ENCODE measurements around the gene SATB1.

DNA sequence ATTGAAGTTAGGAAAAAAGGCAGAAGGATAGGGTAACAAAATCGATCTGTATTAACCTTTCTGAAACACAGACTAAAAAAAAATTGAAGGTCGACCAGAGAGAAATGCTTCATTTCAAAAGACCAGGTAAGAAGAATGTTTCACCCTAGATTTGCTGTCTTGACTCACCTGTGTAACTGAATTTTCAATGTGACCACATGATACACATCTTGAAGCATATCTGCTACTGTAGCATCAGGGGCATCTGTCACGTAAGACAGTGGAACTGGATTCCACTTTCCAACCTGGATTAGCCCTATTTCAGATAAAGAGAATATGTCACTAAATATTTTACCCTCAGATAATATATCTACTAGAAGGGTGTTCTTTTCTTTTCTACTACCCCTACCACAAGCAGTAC is 9.3 kb downstream of the SATB1 start:
- TF ChIP-seq, protein P1, sequence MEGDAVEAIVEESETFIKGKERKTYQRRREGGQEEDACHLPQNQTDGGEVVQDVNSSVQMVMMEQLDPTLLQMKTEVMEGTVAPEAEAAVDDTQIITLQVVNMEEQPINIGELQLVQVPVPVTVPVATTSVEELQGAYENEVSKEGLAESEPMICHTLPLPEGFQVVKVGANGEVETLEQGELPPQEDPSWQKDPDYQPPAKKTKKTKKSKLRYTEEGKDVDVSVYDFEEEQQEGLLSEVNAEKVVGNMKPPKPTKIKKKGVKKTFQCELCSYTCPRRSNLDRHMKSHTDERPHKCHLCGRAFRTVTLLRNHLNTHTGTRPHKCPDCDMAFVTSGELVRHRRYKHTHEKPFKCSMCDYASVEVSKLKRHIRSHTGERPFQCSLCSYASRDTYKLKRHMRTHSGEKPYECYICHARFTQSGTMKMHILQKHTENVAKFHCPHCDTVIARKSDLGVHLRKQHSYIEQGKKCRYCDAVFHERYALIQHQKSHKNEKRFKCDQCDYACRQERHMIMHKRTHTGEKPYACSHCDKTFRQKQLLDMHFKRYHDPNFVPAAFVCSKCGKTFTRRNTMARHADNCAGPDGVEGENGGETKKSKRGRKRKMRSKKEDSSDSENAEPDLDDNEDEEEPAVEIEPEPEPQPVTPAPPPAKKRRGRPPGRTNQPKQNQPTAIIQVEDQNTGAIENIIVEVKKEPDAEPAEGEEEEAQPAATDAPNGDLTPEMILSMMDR (conservative IDR thresholded peaks at IDR 0.05; ENCODE audit: low read depth, low read length): no peak
- TF ChIP-seq, protein P2, sequence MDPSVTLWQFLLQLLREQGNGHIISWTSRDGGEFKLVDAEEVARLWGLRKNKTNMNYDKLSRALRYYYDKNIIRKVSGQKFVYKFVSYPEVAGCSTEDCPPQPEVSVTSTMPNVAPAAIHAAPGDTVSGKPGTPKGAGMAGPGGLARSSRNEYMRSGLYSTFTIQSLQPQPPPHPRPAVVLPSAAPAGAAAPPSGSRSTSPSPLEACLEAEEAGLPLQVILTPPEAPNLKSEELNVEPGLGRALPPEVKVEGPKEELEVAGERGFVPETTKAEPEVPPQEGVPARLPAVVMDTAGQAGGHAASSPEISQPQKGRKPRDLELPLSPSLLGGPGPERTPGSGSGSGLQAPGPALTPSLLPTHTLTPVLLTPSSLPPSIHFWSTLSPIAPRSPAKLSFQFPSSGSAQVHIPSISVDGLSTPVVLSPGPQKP (IDR thresholded peaks at IDR 0.05; ENCODE audit: borderline replicate concordance, low read depth, low read length): no peak
- TF ChIP-seq RAD21 (IDR thresholded peaks at IDR 0.05; ENCODE audit: low read length) (no peak), POLR2A (IDR thresholded peaks at IDR 0.05; ENCODE audit: low read depth, low read length) (no peak), CHD1 (IDR thresholded peaks at IDR 0.05; ENCODE audit: low read depth, low read length) (no peak), BHLHE40 (IDR thresholded peaks at IDR 0.05; ENCODE audit: low read depth, low read length) (no peak), MXI1 (IDR thresholded peaks at IDR 0.05; ENCODE audit: borderline replicate concordance, low read depth, low read length) (no peak), MAZ (IDR thresholded peaks at IDR 0.05; ENCODE audit: borderline replicate concordance, low read depth, low read length) (no peak), MAFK (IDR thresholded peaks at IDR 0.05; ENCODE audit: low read depth, low read length) (no peak), RCOR1 (IDR thresholded peaks at IDR 0.05; ENCODE audit: insufficient replicate concordance, low read length) (no peak), NFE2L2 (IDR thresholded peaks at IDR 0.05; ENCODE audit: low read depth, low read length) (no peak), RFX5 (IDR thresholded peaks at IDR 0.05; ENCODE audit: low read depth, low read length) (no peak)
- TF ChIP-seq, protein P3, sequence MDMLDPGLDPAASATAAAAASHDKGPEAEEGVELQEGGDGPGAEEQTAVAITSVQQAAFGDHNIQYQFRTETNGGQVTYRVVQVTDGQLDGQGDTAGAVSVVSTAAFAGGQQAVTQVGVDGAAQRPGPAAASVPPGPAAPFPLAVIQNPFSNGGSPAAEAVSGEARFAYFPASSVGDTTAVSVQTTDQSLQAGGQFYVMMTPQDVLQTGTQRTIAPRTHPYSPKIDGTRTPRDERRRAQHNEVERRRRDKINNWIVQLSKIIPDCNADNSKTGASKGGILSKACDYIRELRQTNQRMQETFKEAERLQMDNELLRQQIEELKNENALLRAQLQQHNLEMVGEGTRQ (IDR thresholded peaks at IDR 0.05; ENCODE audit: low read depth, low read length): no peak

Measured in IMR-90 (cell line).